Upper lobe of left lung (tissue), 6 donors: ENCODE results near the gene ZNF341. TPM values are rescaled to one million over a fixed set of nuclear protein-coding genes. Genes with fewer than 3 reads are reported as not detected.

Experiments
- ATAC-seq, 2 donors: fragments of 200-7000 bp; cut with Tn5 transposase; one replicate each; pipeline ENCODE4 v1.9.1; 2022; ENCODE audit warnings: mild to moderate bottlenecking in 2 of 2, moderate library complexity in 2 of 2; ENCODE audit not compliant: low FRiP score in 2 of 2
- DNase-seq, 2 donors: peaks; one replicate each; pipeline ENCODE4 v3.0.0-alpha.2; 2019 to 2020
- H3K27ac ChIP-seq, 4 donors: fragments of 200-600 bp; sonication (generic); one replicate each; pipeline ENCODE4 v1.5.1; 2016 to 2019
- H3K27me3 ChIP-seq, 4 donors: fragments of 200-600 bp; sonication (generic); one replicate each; pipeline ENCODE4 v1.5.1; 2017 to 2019
- H3K36me3 ChIP-seq, 4 donors: fragments of 200-600 bp; sonication (generic); one replicate each; pipeline ENCODE4 v1.5.1; 2016 to 2019
- H3K4me1 ChIP-seq, 4 donors: fragments of 200-600 bp; sonication (generic); one replicate each; pipeline ENCODE4 v1.5.1; 2018 to 2019
- H3K4me3 ChIP-seq, 4 donors: fragments of 200-600 bp; sonication (generic); one replicate each; pipeline ENCODE4 v1.5.1; 2017 to 2019; ENCODE audit warnings: mild to moderate bottlenecking in 2 of 4, moderate library complexity in 1 of 4
- H3K9me3 ChIP-seq, 4 donors: fragments of 200-600 bp; sonication (generic); one replicate each; pipeline ENCODE4 v1.5.1; 2018 to 2019
- CTCF ChIP-seq, 6 experiments: fragments of 450-650 bp in 4 of 6; fragments of 200-600 bp in 2 of 6; sonication (generic) in 2 of 6; IDR thresholded peaks; one replicate each; pipeline ENCODE4 v1.5.1; 2016 to 2019; ENCODE audit warnings: antibody characterized with exemption in 6 of 6
- EP300 ChIP-seq, 4 donors: sonication (generic); formaldehyde crosslinking; IDR thresholded peaks; one replicate each; pipeline ENCODE4 v1.5.1; 2017; ENCODE audit warnings: antibody characterized with exemption in 4 of 4, control low read depth in 2 of 4
- POLR2A ChIP-seq, 4 donors: fragments of 450-650 bp; IDR thresholded peaks; one replicate each; pipeline ENCODE4 v1.5.1; 2016 to 2017; ENCODE audit warnings: antibody characterized with exemption in 4 of 4, mild to moderate bottlenecking in 2 of 4
- POLR2AphosphoS5 ChIP-seq, 2 donors: sonication (generic); formaldehyde crosslinking; IDR thresholded peaks; one replicate each; pipeline ENCODE4 v1.5.1; 2017; ENCODE audit warnings: antibody characterized with exemption in 2 of 2
- WGBS, 2 donors: methylation state at CpG; one replicate each; pipeline ENCODE4 v1.1.5; 2017 to 2018; 5-methylcytosine and 5-hydroxymethylcytosine counted together
- total RNA-seq, 6 donors: library from RNA; depleted of rRNA in 4 of 6; stranded (reverse); fragments of >200 nt in 4 of 6; gene quantifications; one replicate each; pipeline versions ENCODE4 v1.1.0 to v1.2.1, GENCODE V29; 2016 to 2021
- donor health status: DM: no; HTN: no; CAD: no; lungs with moderate emphysema.
- donor health status: DM: no; HTN: yes; CAD: no; lungs with severe emphysema.

ZNF341 gene
- total RNA-seq, 6 donors from 2014 or later, result 2.0 to 17.8 (median 5.0) TPM

GRCh38 chr20:33727806-33728205 is 4.0 kb upstream of the ZNF341 start:
- Histone ChIP-seq H3K9me3 (no peaks in the 10 kb centered on the region), H3K27ac (no peak overlapping the region), H3K27me3 (no peaks in the 10 kb centered on the region), H3K4me1 (peaks cover 7 to 33% (median 20%) of the 10 kb centered on the region in 4 donors), H3K4me3 (no peak overlapping the region), H3K36me3 (no peaks in the 10 kb centered on the region)
- no peak for ATAC-seq
- 94% methylated on average over 3 of the region's 3 CpGs for WGBS, 2 donors
- no peak for TF ChIP-seq EP300 (IDR thresholded peaks at IDR 0.05)
- TF ChIP-seq POLR2A (IDR thresholded peaks at IDR 0.05), result no peak
- TF ChIP-seq POLR2AphosphoS5 (IDR thresholded peaks at IDR 0.05), result no peak
- no peak for TF ChIP-seq CTCF (IDR thresholded peaks at IDR 0.05)
- no peak for DNase-seq

- 79 to 85% methylated on average over 2 of the region's 2 CpGs for WGBS, 2 donors
- H3K4me1 ChIP-seq, result peaks cover 13 to 39% (median 26%) of the 10 kb centered on the region in 4 donors
- no peaks in the 10 kb centered on the region for H3K36me3 ChIP-seq
- ATAC-seq, result no peak
- no peak for DNase-seq
- no peaks in the 10 kb centered on the region for H3K27me3 ChIP-seq
- no peak overlapping the region for H3K4me3 ChIP-seq
- no peak overlapping the region for H3K27ac ChIP-seq
- no peaks in the 10 kb centered on the region for H3K9me3 ChIP-seq
- TF ChIP-seq POLR2A (IDR thresholded peaks at IDR 0.05), result no peak
- TF ChIP-seq EP300 (IDR thresholded peaks at IDR 0.05), result no peak
- no peak for TF ChIP-seq CTCF (IDR thresholded peaks at IDR 0.05)
- TF ChIP-seq POLR2AphosphoS5 (IDR thresholded peaks at IDR 0.05), result no peak
Measured at GRCh38 chr20:33728463-33728862, 3.3 kb upstream of the ZNF341 start.

GRCh38 chr20:33729101-33729500 is 2.7 kb upstream of the ZNF341 start:
- 69 to 77% methylated on average over 4 of the region's 4 CpGs for WGBS, 2 donors

GRCh38 chr20:33730946-33731692 is 677 bp upstream of the ZNF341 start:
- ATAC-seq, result no peak
- H3K36me3 ChIP-seq, result no peaks in the 10 kb centered on the region
- peaks cover 0 to 2% (median 0%) of the 10 kb centered on the region in 4 donors for H3K9me3 ChIP-seq
- TF ChIP-seq EP300 (IDR thresholded peaks at IDR 0.05) (no peak), POLR2AphosphoS5 (IDR thresholded peaks at IDR 0.05) (no peak), POLR2A (IDR thresholded peaks at IDR 0.05) (no peak), CTCF (IDR thresholded peaks at IDR 0.05) (no peak)
- no peak for DNase-seq
- no peaks in the 10 kb centered on the region for H3K27me3 ChIP-seq
- H3K4me3 ChIP-seq, result peak overlapping the region in 3 of 4 donors; percentile 50 to 75 (median 69)
- H3K4me1 ChIP-seq, result peaks cover 25 to 41% (median 31%) of the 10 kb centered on the region in 4 donors
- H3K27ac ChIP-seq, result peak overlapping the region; percentile 87 to 94 (median 92)
- WGBS, 2 donors, result 80 to 88% methylated on average over 18 of the region's 18 CpGs

More at GRCh38 chr20:33729101-33729500, 2.7 kb upstream of the ZNF341 start:
- Histone ChIP-seq H3K9me3 (no peaks in the 10 kb centered on the region), H3K27me3 (no peaks in the 10 kb centered on the region), H3K4me1 (peaks cover 20 to 40% (median 29%) of the 10 kb centered on the region in 4 donors), H3K36me3 (no peaks in the 10 kb centered on the region), H3K27ac (no peak overlapping the region), H3K4me3 (no peak overlapping the region)
- ATAC-seq (no peak), DNase-seq (no peak)
- no peak for TF ChIP-seq POLR2A (IDR thresholded peaks at IDR 0.05)
- TF ChIP-seq EP300 (IDR thresholded peaks at IDR 0.05), result no peak
- TF ChIP-seq POLR2AphosphoS5 (IDR thresholded peaks at IDR 0.05), result no peak
- TF ChIP-seq CTCF (IDR thresholded peaks at IDR 0.05), result no peak
